Measurements from ENCODE around the gene LRRC75A. TPM values are rescaled to one million over a fixed set of nuclear protein-coding genes. Genes with fewer than 3 reads are reported as not detected.

Gene LRRC75A
- polyA plus RNA-seq, 5 donors: 4.5 to 6.1 (median 5.8) TPM

- no peak for DNase-seq
Measured at GRCh38 chr17:16495561-16495960, 3.6 kb upstream of the LRRC75A start.

DNA sequence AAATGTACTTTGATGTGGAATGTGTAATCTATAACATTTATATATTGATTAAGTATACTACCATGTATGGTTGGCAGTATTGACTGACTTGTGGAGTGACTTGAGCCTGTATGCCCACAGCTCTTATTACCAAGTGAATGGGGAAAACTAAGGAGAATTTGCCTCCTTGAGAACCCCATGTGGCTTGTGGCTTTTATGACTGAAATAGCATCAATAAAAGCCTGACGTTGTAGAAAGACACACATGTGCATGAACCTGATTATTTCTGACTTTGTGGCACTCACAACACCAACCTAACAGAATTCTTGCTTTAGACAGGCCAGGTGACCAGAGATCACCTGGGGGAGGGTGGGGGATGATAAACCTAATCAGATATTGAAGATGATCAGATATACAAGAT, 2.1 kb upstream of the LRRC75A start:
- no peak for DNase-seq

GRCh38 chr17:16493531-16494046, 1.6 kb upstream of the LRRC75A start:
- no peak for DNase-seq

DNA sequence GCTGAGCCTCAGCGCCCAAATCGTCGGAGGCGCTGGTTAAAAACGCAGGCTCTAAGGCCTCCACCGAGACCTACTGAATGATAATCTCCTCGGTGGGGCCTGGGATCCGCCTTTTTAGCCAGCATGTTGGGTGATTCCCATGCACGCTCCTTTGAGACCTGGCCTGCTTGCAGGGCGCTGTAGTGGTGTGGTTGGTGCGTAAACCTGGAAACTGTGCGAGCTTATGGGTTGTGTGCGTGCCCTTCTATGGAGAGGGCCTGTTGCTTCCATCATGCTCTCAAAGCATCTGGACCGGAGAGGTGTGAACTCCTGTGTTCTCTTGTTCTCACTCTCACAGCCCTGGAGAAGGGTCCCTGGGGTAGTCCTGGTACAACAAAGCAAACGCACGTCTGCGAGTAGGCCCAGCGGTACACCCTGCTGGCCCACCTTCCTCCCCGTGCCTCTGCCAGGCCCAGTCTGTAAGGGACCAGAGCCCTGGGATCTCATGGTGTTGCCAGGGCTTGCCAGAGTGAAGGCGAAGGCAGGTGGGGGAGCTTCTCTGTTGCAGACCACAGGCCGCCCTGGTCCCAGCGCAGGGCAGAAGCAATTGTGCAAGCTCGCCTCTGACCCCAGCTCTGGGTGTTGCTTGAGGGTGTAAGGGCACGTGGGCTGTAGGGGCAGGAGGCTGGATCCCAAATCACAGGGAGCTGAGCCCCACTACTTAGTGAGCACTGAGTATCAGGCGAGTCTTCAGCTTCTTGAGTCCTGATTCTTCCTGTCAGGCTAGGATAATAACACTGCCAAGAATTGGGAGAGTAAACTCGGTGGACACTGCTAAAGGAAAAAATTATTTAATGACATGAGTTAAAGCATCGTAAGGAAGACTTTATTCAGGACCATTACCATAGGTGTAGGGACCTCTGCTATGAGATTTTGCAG, 879 bp upstream of the LRRC75A start:
- DNase-seq: no peak

GRCh38 chr17:16491131-16491702, 776 bp downstream of the LRRC75A start:
- DNase-seq: no peak

GRCh38 chr17:16489431-16489830, 2.6 kb downstream of the LRRC75A start:
- no peak for DNase-seq

- no peak for DNase-seq
Measured at GRCh38 chr17:16488968-16489337, 3.0 kb downstream of the LRRC75A start.

DNA sequence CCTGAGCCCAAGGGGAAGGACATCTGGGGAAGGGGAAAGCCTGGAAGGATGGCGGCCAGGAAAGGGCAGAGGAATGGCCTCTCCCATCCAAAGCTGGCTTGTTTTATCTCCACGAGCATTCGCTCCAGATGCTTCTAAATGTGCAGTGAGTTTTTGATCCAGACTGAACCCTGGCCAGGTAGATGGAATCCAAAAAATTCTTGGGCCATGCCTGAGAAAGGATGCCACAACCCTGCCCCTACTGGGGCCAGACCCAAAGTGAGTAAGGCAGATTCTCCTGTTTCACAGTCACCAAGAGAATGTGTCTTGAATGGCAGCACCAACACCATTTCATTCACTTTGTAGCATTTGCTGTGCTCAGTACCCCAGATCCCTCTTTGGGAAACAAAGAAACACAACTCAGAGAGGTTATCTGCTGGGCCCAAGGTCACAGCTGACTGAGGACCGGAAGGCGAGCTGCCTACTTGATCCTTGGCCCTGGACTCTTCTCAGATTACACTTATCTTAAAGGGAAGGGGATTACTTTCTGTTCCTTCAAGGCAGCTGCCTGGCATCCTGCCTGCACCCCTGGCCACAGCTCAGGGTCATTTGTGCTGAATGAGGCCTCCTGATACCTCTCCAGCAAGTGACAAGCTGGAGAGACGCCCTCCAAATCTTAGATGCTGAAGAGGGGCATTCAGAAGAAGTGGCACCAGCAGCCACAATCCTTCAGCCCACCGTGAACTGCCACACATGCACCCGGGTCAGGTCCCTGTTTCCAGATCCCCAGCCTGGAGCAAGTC, 3.6 kb downstream of the LRRC75A start:
- DNase-seq: no peak

- DNase-seq: peak in 1 of 2 donors; percentile 52
Measured at GRCh38 chr17:16486373-16487250, 5.4 kb downstream of the LRRC75A start.

DNA sequence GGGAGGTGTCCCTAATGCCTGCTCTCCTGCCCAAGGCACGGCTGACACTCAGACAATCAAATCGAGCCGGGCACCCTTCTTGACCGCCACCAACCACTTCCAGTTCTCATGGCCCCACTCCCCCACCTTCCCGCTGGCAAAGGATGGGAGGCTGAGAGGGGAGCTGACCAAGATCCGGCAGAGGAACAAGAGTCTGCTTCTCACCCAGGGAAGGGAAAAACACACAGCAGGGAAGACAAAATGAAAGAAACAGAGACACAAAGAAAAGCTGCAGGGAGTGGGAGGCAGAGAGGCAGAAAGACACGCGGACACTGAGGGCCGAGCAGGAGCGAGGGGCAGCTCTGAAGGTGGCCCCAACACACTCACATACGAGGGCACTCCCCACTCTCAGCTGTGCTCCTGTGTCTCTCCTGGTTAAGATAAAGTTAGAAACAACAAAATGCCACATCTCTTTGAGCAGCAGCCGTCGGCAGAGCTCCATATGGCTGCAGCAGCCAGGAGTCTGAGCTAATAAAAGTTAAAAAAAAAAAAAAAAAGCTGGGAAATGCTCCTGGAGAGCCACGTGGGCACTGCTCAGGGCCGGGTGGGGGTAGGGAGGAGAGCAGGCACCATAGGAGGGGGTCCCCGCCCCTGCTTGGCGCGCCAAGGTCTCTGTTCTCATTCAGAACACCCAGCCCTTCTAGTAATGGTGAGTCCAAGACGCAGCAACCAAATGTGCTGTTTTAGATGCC, 7.4 kb downstream of the LRRC75A start:
- no peak for DNase-seq

DNA sequence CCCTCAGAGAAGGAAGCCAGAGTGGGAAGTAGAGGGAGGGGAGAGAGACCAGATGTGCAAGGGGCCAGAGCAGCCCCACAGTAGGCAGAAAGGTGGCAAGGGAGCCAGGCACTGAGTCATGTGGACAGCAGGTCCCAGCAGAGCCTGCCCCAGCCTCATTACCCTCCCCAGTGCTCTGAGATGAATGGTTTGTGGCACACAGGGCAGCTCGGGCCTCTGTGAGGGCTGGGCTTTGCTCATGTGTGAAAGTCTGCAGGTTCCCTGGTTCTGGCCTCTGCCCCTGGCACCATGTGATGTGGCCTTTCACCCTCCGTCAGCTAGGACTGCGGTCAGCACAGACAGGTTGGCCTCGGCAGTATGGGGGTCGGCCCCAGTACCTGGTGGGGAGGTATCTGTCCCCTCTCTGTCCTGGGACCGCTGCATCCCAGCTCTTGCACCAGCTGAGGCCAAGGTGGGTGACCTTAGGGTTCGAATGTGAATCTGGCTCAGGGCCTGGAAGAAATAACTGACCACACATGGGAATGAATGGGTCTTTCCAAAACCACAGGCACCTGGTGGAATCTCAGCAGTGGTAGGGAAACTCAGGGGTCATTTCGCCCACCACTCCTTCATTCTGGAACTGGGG, 8.9 kb downstream of the LRRC75A start:
- no peak for DNase-seq

GRCh38 chr17:16482253-16482652, 9.7 kb downstream of the LRRC75A start:
- DNase-seq: no peak

DNA sequence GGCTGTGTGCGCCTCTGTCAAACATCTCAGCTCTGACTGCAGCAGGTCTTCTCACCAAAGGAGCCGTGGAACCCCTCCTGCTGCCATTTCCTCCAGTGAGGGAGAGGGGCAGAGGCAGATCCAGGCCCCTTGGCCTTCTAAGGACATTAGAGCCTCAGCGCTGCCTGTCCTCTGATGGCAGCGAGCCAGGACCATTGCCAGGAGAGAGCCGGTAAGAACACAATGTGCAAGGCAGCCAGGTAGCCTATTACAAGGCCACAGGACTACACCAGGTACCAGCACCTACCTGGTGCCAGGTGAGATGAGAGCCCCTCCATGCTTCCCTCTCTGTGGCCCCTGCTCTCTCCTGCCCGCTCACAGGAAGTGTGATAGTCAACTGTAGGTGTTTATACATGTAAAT, 11.0 kb downstream of the LRRC75A start:
- DNase-seq: no peak

DNA sequence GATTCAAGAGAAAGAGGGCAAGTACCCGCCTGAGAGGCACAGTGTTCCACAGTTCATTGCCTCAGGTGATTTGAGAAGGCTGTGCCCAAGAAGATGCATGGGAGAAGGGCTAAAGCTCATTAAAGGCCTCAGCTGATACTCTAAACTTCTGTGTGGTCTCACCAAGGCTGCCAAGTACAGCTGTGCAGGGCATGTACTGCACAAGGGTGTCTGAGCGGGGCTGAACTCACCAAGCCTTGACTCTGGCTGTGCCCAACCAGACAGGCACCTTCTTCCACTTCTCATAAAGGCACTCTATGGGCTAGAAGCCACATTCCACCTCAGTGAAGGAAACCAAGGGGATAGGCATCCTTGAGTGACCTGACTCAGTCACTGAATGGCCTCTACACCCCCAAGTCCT, 12.7 kb downstream of the LRRC75A start:
- no peak for DNase-seq

GRCh38 chr17:16478649-16479048, 13.3 kb downstream of the LRRC75A start:
- DNase-seq: no peak

GRCh38 chr17:16477666-16478065, 14.3 kb downstream of the LRRC75A start:
- no peak for DNase-seq

GRCh38 chr17:16477255-16477654, 14.7 kb downstream of the LRRC75A start:
- DNase-seq: no peak

DNA sequence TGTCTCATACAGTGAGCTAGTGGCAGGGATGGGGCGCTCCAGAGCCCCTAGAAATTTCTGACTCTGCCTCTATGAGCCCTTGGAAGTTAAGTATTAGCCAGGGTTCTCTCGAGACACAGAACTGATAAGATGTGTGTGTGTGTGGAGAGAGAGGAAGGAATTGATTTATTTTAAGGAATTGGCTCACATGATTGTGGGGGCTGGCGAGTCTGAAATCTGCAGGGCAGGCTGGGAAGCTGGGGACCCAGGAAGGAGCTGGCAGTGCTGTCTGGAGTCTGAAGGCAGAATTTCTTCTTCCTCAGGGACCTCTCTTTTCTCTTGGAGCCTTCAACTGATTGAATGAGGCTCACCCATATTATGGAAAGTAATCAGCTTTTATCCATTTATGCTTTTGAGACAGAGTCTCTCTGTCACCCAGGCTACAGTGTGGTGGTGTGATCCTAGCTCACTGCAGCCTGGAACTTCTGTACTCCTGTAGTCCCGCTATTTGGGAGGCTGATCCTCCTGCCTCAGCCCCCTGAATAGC, 16.8 kb downstream of the LRRC75A start:
- DNase-seq: no peak

GRCh38 chr17:16474012-16474725, 17.8 kb downstream of the LRRC75A start:
- no peak for DNase-seq

All from right lung (tissue), 5 donors.